Measurements from ENCODE around the gene GSTK1.

Gene GSTK1

DNA sequence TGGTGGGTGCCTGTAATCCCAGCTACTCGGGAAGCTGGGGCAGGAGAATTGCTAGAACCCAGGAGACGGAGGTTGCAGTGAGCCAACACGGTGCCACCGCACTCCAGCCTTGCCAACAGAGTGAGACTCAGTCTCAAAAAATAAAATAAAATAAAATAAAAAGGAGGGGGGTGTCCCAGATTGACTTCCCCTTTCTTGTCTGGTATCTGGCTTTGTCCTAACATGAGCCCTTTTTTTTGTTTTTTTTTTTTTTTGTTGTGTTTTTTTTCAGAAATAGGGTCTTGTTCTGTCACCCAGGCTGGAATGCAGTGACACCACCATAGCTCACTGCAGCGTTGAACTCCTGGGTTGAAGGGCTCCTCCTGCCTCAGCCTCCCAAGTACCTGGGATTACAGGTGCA, 29.6 kb downstream of the GSTK1 start:
- Histone ChIP-seq H3K9me3 (ENCODE audit: low read length) (no peaks in the 10 kb centered on the region), H3F3A (ENCODE audit: insufficient read depth, low read length) (no peaks in the 10 kb centered on the region; the same call in 1 of the 2 replicates), H3K79me2 (ENCODE audit: insufficient read depth, low read length) (peaks cover 21% of the 10 kb centered on the region), H3K4me3 (ENCODE audit: low read depth, low read length, poor library complexity, severe bottlenecking) (no peak overlapping the region), H3K36me3 (ENCODE audit: insufficient read depth, low read length) (peaks cover 81% of the 10 kb centered on the region), H4K20me1 (ENCODE audit: insufficient read depth, low read length) (no peaks in the 10 kb centered on the region), H2AFZ (ENCODE audit: low read length) (no peak overlapping the region), H3K9ac (ENCODE audit: low read length) (no peak overlapping the region), H3K4me1 (ENCODE audit: insufficient read depth, low read length, severe bottlenecking) (peaks cover 22% of the 10 kb centered on the region), H3K27ac (ENCODE audit: low read depth, low read length, poor library complexity, severe bottlenecking) (no peak overlapping the region), H3K4me2 (ENCODE audit: low read length) (no peak overlapping the region), H3K27me3 (ENCODE audit: insufficient read depth, low read length) (no peaks in the 10 kb centered on the region), H3K9me2 (ENCODE audit: low read depth, low read length) (no peaks in the 10 kb centered on the region)
- TF ChIP-seq, protein P1, sequence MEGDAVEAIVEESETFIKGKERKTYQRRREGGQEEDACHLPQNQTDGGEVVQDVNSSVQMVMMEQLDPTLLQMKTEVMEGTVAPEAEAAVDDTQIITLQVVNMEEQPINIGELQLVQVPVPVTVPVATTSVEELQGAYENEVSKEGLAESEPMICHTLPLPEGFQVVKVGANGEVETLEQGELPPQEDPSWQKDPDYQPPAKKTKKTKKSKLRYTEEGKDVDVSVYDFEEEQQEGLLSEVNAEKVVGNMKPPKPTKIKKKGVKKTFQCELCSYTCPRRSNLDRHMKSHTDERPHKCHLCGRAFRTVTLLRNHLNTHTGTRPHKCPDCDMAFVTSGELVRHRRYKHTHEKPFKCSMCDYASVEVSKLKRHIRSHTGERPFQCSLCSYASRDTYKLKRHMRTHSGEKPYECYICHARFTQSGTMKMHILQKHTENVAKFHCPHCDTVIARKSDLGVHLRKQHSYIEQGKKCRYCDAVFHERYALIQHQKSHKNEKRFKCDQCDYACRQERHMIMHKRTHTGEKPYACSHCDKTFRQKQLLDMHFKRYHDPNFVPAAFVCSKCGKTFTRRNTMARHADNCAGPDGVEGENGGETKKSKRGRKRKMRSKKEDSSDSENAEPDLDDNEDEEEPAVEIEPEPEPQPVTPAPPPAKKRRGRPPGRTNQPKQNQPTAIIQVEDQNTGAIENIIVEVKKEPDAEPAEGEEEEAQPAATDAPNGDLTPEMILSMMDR (IDR thresholded peaks at IDR 0.05; ENCODE audit: low read length): no peak
- TF ChIP-seq EZH2 (IDR thresholded peaks at IDR 0.05; ENCODE audit: borderline replicate concordance, low read length): no peak

DNA sequence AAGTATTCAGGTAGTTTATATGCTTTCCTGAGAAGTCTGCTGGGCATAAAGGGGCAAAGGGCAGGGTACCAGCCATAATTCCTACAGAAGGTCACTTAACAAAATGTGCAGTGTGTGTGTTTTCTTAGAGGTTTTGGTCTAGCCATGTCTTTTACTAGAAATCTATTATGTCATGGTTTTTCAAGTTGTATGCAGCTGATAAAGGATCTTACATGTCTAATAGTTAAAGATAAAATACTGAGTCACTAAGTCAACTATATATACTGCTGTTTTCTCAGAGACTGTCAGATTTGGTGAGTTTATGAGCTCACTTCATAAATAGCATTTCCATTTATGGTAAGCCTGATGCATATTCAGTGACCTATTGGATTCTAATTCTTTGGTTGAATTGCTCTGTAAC, 32.6 kb downstream of the GSTK1 start:
- no peaks in the 10 kb centered on the region for H3K27me3 ChIP-seq (ENCODE audit: insufficient read depth, low read length)
- H3K27ac ChIP-seq (ENCODE audit: low read depth, low read length, poor library complexity, severe bottlenecking): no peak overlapping the region
- no peaks in the 10 kb centered on the region for H3K9me3 ChIP-seq (ENCODE audit: low read length)
- H3K4me3 ChIP-seq (ENCODE audit: low read depth, low read length, poor library complexity, severe bottlenecking): no peak overlapping the region
- no peak overlapping the region for H2AFZ ChIP-seq (ENCODE audit: low read length)
- H3K4me2 ChIP-seq (ENCODE audit: low read length): no peak overlapping the region
- no peaks in the 10 kb centered on the region; the same call in 1 of the 2 replicates for H3F3A ChIP-seq (ENCODE audit: insufficient read depth, low read length)
- peaks cover 3% of the 10 kb centered on the region for H3K4me1 ChIP-seq (ENCODE audit: insufficient read depth, low read length, severe bottlenecking)
- H3K36me3 ChIP-seq (ENCODE audit: insufficient read depth, low read length): peaks cover 100% of the 10 kb centered on the region
- no peaks in the 10 kb centered on the region for H3K9me2 ChIP-seq (ENCODE audit: low read depth, low read length)
- no peak overlapping the region for H3K9ac ChIP-seq (ENCODE audit: low read length)
- 0 out of 2 replicates have a peak, but pooled peaks cover 2% of the 10 kb centered on the region for H4K20me1 ChIP-seq (ENCODE audit: insufficient read depth, low read length)
- peaks cover 4% of the 10 kb centered on the region; the same call in 1 of the 2 replicates for H3K79me2 ChIP-seq (ENCODE audit: insufficient read depth, low read length)
- TF ChIP-seq, protein P1 (IDR thresholded peaks at IDR 0.05; ENCODE audit: low read length): no peak
- TF ChIP-seq EZH2 (IDR thresholded peaks at IDR 0.05; ENCODE audit: borderline replicate concordance, low read length): no peak

DNA sequence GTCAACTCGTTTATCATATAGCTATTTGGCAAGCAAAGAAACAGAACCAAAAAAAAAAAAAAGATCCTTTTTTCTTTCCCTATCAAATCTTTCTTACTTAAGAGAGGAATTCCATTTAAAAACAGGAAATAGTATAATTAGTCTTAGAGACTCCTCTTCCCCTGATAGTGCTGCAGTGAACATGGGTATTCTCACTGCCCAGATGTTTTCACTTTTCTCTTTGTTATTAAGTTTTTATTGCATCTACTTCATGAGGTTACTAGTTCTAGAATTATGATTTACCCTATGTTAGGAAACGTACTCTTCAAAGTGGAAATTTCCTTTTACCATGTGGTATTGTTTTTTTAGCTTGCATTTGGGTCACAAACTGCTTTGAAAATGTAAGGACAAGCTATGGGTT, 33.4 kb downstream of the GSTK1 start:
- H3K4me1 ChIP-seq (ENCODE audit: insufficient read depth, low read length, severe bottlenecking): no peaks in the 10 kb centered on the region
- no peak overlapping the region for H2AFZ ChIP-seq (ENCODE audit: low read length)
- no peak overlapping the region for H3K4me3 ChIP-seq (ENCODE audit: low read depth, low read length, poor library complexity, severe bottlenecking)
- no peaks in the 10 kb centered on the region for H3K27me3 ChIP-seq (ENCODE audit: insufficient read depth, low read length)
- no peaks in the 10 kb centered on the region for H3K9me3 ChIP-seq (ENCODE audit: low read length)
- no peaks in the 10 kb centered on the region for H3K9me2 ChIP-seq (ENCODE audit: low read depth, low read length)
- H3F3A ChIP-seq (ENCODE audit: insufficient read depth, low read length): no peaks in the 10 kb centered on the region; the same call in 1 of the 2 replicates
- H3K4me2 ChIP-seq (ENCODE audit: low read length): no peak overlapping the region
- no peaks in the 10 kb centered on the region for H3K79me2 ChIP-seq (ENCODE audit: insufficient read depth, low read length)
- H3K9ac ChIP-seq (ENCODE audit: low read length): no peak overlapping the region
- H3K27ac ChIP-seq (ENCODE audit: low read depth, low read length, poor library complexity, severe bottlenecking): no peak overlapping the region
- TF ChIP-seq, protein P1 (IDR thresholded peaks at IDR 0.05; ENCODE audit: low read length): no peak
- no peak for TF ChIP-seq EZH2 (IDR thresholded peaks at IDR 0.05; ENCODE audit: borderline replicate concordance, low read length)
- H4K20me1 ChIP-seq (ENCODE audit: insufficient read depth, low read length): 0 out of 2 replicates have a peak, but pooled peaks cover 2% of the 10 kb centered on the region
- H3K36me3 ChIP-seq (ENCODE audit: insufficient read depth, low read length): peaks cover 100% of the 10 kb centered on the region

Measured in OCI-LY1 (cell line).